NCI-H526 (cell line): ENCODE data around the gene NR1H2.
"Not testable (repeated sequence)": the region's sequence is repeated elsewhere in the genome, so short reads cannot be mapped to it uniquely, and the experiment has no call there.

Experiments
- DNase-seq, 2 experiments: peaks; one replicate each; lab custom pipeline; 2025; lab: John Stamatoyannopoulos, UW

NR1H2 gene

GRCh38 chr19:50378169-50378862 lies 2.1 kb downstream of the NR1H2 start:
- no peak for DNase-seq

GRCh38 chr19:50378863-50379236 lies 2.6 kb downstream of the NR1H2 start:
- no peak for DNase-seq

GRCh38 chr19:50379602-50380001 lies 3.3 kb downstream of the NR1H2 start:
- no peak for DNase-seq

- DNase-seq = no peak
Observed at GRCh38 chr19:50380137-50380536, 3.9 kb downstream of the NR1H2 start.

GRCh38 chr19:50380751-50381151 lies 4.5 kb downstream of the NR1H2 start:
- DNase-seq = no peak

GRCh38 chr19:50381881-50382729 lies 5.8 kb downstream of the NR1H2 start:
- no peak for DNase-seq

- peak in 1 of 2 experiments; percentile 47 for DNase-seq
Observed at GRCh38 chr19:50383001-50383851, 7.0 kb downstream of the NR1H2 start.

- peak; percentile 89 to 99 for DNase-seq
Observed at GRCh38 chr19:50383852-50384684, 7.8 kb downstream of the NR1H2 start, which contains the start of gene POLD1. Gene POLD1, plus strand, starts transcription at chr19:50384347. Its CDS starts 14,505 bp downstream, at chr19:50398852.

- no peak for DNase-seq
Observed at GRCh38 chr19:50384685-50385535, 8.7 kb downstream of the NR1H2 start.

GRCh38 chr19:50387176-50387867 lies 11.1 kb downstream of the NR1H2 start:
- no peak for DNase-seq

GRCh38 chr19:50387868-50388245 lies 11.6 kb downstream of the NR1H2 start:
- DNase-seq = no peak

- DNase-seq = not testable (repeated sequence)
Observed at GRCh38 chr19:50390295-50390694, 14.0 kb downstream of the NR1H2 start.

GRCh38 chr19:50390952-50391351 lies 14.7 kb downstream of the NR1H2 start:
- not testable (repeated sequence) for DNase-seq

- DNase-seq = no peak
Observed at GRCh38 chr19:50392759-50393158, 16.5 kb downstream of the NR1H2 start.

- DNase-seq = no peak
Observed at GRCh38 chr19:50393589-50393988, 17.3 kb downstream of the NR1H2 start.

- DNase-seq = no peak
Observed at GRCh38 chr19:50394017-50394416, 17.8 kb downstream of the NR1H2 start.

- DNase-seq = no peak
Observed at GRCh38 chr19:50398675-50399367, 22.6 kb downstream of the NR1H2 start.

- DNase-seq = no peak
Observed at GRCh38 chr19:50399368-50399745, 23.1 kb downstream of the NR1H2 start.
